ENCODE measurements around the gene MAP1B. TPM values are rescaled to one million over a fixed set of nuclear protein-coding genes. Genes with fewer than 3 reads are reported as not detected.

MAP1B gene
- total and polyA plus RNA-seq, 9 of the 15 experiments (the other 6 are each of a cell fraction or from before 2014, with no cell fraction given) = 5.2 to 66.1 (median 17.3) TPM

GRCh38 chr5:72223371-72223770 lies 116.1 kb downstream of the MAP1B start:
- no peak overlapping the region for H3K4me3 ChIP-seq
- H3K4me2 ChIP-seq (ENCODE audit: insufficient read depth, low read length) = no peak overlapping the region
- ChIA-PET CTCF (ENCODE audit: low intra/inter-chr PET ratio) (no interaction called here), POLR2A (interaction anchor here (1.1 to 1.5 kb wide), 2 partner anchors 10 to 15 kb away, joined by 3 to 7 read pairs; no protein-coding TSS in a partner anchor)
- DNase-seq (ENCODE audit: extremely low read depth in 1 of 4, low spot score in 3 of 4) (no peak), FAIRE-seq (no peak), ATAC-seq (no peak)
- no peak for TF ChIP-seq ETS1 (conservative IDR thresholded peaks at IDR 0.05; ENCODE audit: control insufficient read depth, low read depth, low read length)
- TF ChIP-seq HDAC3 (IDR thresholded peaks at IDR 0.05; ENCODE audit: borderline replicate concordance, partially characterized antibody) = no peak
- no peak for TF ChIP-seq SIRT6 (IDR thresholded peaks at IDR 0.05; ENCODE audit: low read depth, low read length)
- no peak for TF ChIP-seq MIER1 (IDR thresholded peaks at IDR 0.05; ENCODE audit: low read depth)
- TF ChIP-seq MTA3 (IDR thresholded peaks at IDR 0.05; ENCODE audit: borderline replicate concordance) = no peak
- no peak for TF ChIP-seq ARID1B (IDR thresholded peaks at IDR 0.05)
- no peak for TF ChIP-seq ARHGAP35 (IDR thresholded peaks at IDR 0.05; ENCODE audit: partially characterized antibody)
- TF ChIP-seq HBP1 (CRISPR knock-in tag; IDR thresholded peaks at IDR 0.05) = no peak
- no peak for TF ChIP-seq TBL1XR1 (IDR thresholded peaks at IDR 0.05; ENCODE audit: low read length in 2 of 2)
- no peak for TF ChIP-seq NRF1 (conservative IDR thresholded peaks at IDR 0.05 in 1 of 2, IDR thresholded peaks at IDR 0.05 in 1 of 2)
- no peak for TF ChIP-seq FOXK2 (conservative IDR thresholded peaks at IDR 0.05 in 1 of 2, IDR thresholded peaks at IDR 0.05 in 1 of 2; ENCODE audit: low read depth in 2 of 2)
- no peak for TF ChIP-seq NONO (IDR thresholded peaks at IDR 0.05; ENCODE audit: low read depth in 2 of 2, low read length in 1 of 2)
- no peak for TF ChIP-seq ESRRA (IDR thresholded peaks at IDR 0.05; ENCODE audit: borderline replicate concordance, low read depth)
- TF ChIP-seq POLR3G (IDR thresholded peaks at IDR 0.05; ENCODE audit: extremely low read depth, insufficient read length, insufficient replicate concordance) = no peak
- TF ChIP-seq GATA2 (CRISPR knock-in tag; IDR thresholded peaks at IDR 0.05) = no peak
- no peak for TF ChIP-seq SRSF9 (IDR thresholded peaks at IDR 0.05; ENCODE audit: borderline replicate concordance, low read depth, low read length)
- no peak for TF ChIP-seq TAF1 (IDR thresholded peaks at IDR 0.05; ENCODE audit: control insufficient read depth, extremely low read depth, insufficient read depth, low read length, severe bottlenecking)
- TF ChIP-seq KDM5B (IDR thresholded peaks at IDR 0.05; ENCODE audit: insufficient replicate concordance, low read depth, low read length) = no peak
- no peak for TF ChIP-seq ZNF175 (CRISPR knock-in tag; IDR thresholded peaks at IDR 0.05; ENCODE audit: low read depth)
- TF ChIP-seq LARP7 (IDR thresholded peaks at IDR 0.05) = no peak
- 98% methylated on average over 4 of the region's 4 CpGs for WGBS (ENCODE audit: insufficient coverage, low coverage, missing lambda C conversion rate)
- no peaks in the 10 kb centered on the region for H3K9me3 ChIP-seq (replicated peaks; ENCODE audit: control insufficient read depth, insufficient read depth, low read depth, low read length)
- H3K27ac ChIP-seq (ENCODE audit: extremely low read depth, low read depth, low read length) = no peak overlapping the region
- H3K9me1 ChIP-seq (ENCODE audit: control insufficient read depth, insufficient read depth, low read length) = no peaks in the 10 kb centered on the region
- H4K20me1 ChIP-seq (replicated peaks; ENCODE audit: control insufficient read depth, insufficient read depth, low read length) = no peaks in the 10 kb centered on the region
- H2AFZ ChIP-seq (ENCODE audit: low read depth, low read length) = no peak overlapping the region
- no peak overlapping the region for H3K9ac ChIP-seq (ENCODE audit: insufficient read depth in 1 of 2, low read depth in 2 of 2, low read length in 2 of 2)
- peaks cover 0 to 22% of the 10 kb centered on the region in 2 experiments; a peak in 3 of 5 replicates for H3K4me1 ChIP-seq (replicated peaks in 1 of 2; ENCODE audit: control insufficient read depth in 2 of 2, insufficient read depth in 2 of 2, low read length in 2 of 2)
- in situ Hi-C loops (cut with MboI) = no loop called here
- H3K79me2 ChIP-seq (ENCODE audit: control insufficient read depth, insufficient read depth, low read length) = no peaks in the 10 kb centered on the region; the same call in 2 of the 3 replicates
- H3K36me3 ChIP-seq (ENCODE audit: control insufficient read depth, insufficient read depth, low read length) = peaks cover 99% of the 10 kb centered on the region
- intact Hi-C loops (cut with micrococcal nuclease) = no loop called here
- BruUV-seq (replicated peaks) = no TSS peak
- H3K27me3 ChIP-seq (ENCODE audit: control insufficient read depth in 2 of 2, insufficient read depth in 2 of 2, low read length in 2 of 2) = no peaks in the 10 kb centered on the region

Data from K562 (cell line).